ENCODE data around the gene SERGEF.

Gene SERGEF

GRCh38 chr11:17954395-17955252 lies 58.2 kb downstream of the SERGEF start:
- DNase-seq (ENCODE audit: low spot score) (no peak), ATAC-seq (ENCODE audit: low read depth) (no peak)
- no peak for TF ChIP-seq CTCF (IDR thresholded peaks at IDR 0.05; ENCODE audit: poor library complexity, severe bottlenecking)
- Histone ChIP-seq H3K27ac (ENCODE audit: poor library complexity, severe bottlenecking) (no peak overlapping the region), H3K36me3 (ENCODE audit: low read depth) (peaks cover 15% of the 10 kb centered on the region), H3K4me1 (ENCODE audit: insufficient read depth, poor library complexity, severe bottlenecking) (no peaks in the 10 kb centered on the region), H3K9me3 (ENCODE audit: severe bottlenecking) (no peaks in the 10 kb centered on the region), H3K4me3 (ENCODE audit: severe bottlenecking) (no peak overlapping the region), H3K27me3 (ENCODE audit: insufficient read depth, poor library complexity, severe bottlenecking) (no peaks in the 10 kb centered on the region)

GRCh38 chr11:17952487-17952886 lies 60.4 kb downstream of the SERGEF start:
- no peak for DNase-seq (ENCODE audit: low spot score)
- H3K4me3 ChIP-seq (ENCODE audit: severe bottlenecking), result no peak overlapping the region
- TF ChIP-seq CTCF (IDR thresholded peaks at IDR 0.05; ENCODE audit: poor library complexity, severe bottlenecking), result no peak
- H3K4me1 ChIP-seq (ENCODE audit: insufficient read depth, poor library complexity, severe bottlenecking), result no peaks in the 10 kb centered on the region
- H3K27me3 ChIP-seq (ENCODE audit: insufficient read depth, poor library complexity, severe bottlenecking), result no peaks in the 10 kb centered on the region
- peaks cover 6% of the 10 kb centered on the region; the same call in 1 of the 2 replicates for H3K36me3 ChIP-seq (ENCODE audit: low read depth)
- H3K9me3 ChIP-seq (ENCODE audit: severe bottlenecking), result no peaks in the 10 kb centered on the region
- ATAC-seq (ENCODE audit: low read depth), result no peak
- no peak overlapping the region for H3K27ac ChIP-seq (ENCODE audit: poor library complexity, severe bottlenecking)

- no peak overlapping the region for H3K27ac ChIP-seq (ENCODE audit: poor library complexity, severe bottlenecking)
- DNase-seq (ENCODE audit: low spot score) (no peak), ATAC-seq (ENCODE audit: low read depth) (no peak)
- TF ChIP-seq CTCF (IDR thresholded peaks at IDR 0.05; ENCODE audit: poor library complexity, severe bottlenecking), result no peak
- H3K27me3 ChIP-seq (ENCODE audit: insufficient read depth, poor library complexity, severe bottlenecking), result no peaks in the 10 kb centered on the region
- H3K4me1 ChIP-seq (ENCODE audit: insufficient read depth, poor library complexity, severe bottlenecking), result no peaks in the 10 kb centered on the region
- no peak overlapping the region for H3K4me3 ChIP-seq (ENCODE audit: severe bottlenecking)
- peaks cover 6% of the 10 kb centered on the region; the same call in 1 of the 2 replicates for H3K36me3 ChIP-seq (ENCODE audit: low read depth)
- no peaks in the 10 kb centered on the region for H3K9me3 ChIP-seq (ENCODE audit: severe bottlenecking)
Observed at GRCh38 chr11:17951685-17952388, 61.0 kb downstream of the SERGEF start.

GRCh38 chr11:17950644-17951043 lies 62.2 kb downstream of the SERGEF start:
- TF ChIP-seq CTCF (IDR thresholded peaks at IDR 0.05; ENCODE audit: poor library complexity, severe bottlenecking), result no peak
- no peak overlapping the region for H3K27ac ChIP-seq (ENCODE audit: poor library complexity, severe bottlenecking)
- no peaks in the 10 kb centered on the region for H3K27me3 ChIP-seq (ENCODE audit: insufficient read depth, poor library complexity, severe bottlenecking)
- DNase-seq (ENCODE audit: low spot score) (no peak), ATAC-seq (ENCODE audit: low read depth) (no peak)
- no peaks in the 10 kb centered on the region for H3K4me1 ChIP-seq (ENCODE audit: insufficient read depth, poor library complexity, severe bottlenecking)
- H3K4me3 ChIP-seq (ENCODE audit: severe bottlenecking), result no peak overlapping the region
- peaks cover 6% of the 10 kb centered on the region; the same call in 1 of the 2 replicates for H3K36me3 ChIP-seq (ENCODE audit: low read depth)
- H3K9me3 ChIP-seq (ENCODE audit: severe bottlenecking), result no peaks in the 10 kb centered on the region
